HFF-Myc (cell line): Measurements from ENCODE around the gene CFAP46.

ENCODE experiments used
- DNase-seq: peaks from one replicate; pipeline ENCODE4 v3.0.0-alpha.2; 2011; ENCODE audit warnings: low read depth; ENCODE audit errors: extremely low read depth
- H3K4me3 ChIP-seq: replicated peaks from 2 replicates; pipeline ENCODE4 v1.5.1; 2011; ENCODE audit warnings: low read depth, mild to moderate bottlenecking, control low read depth, low read length
- CTCF ChIP-seq: IDR thresholded peaks from 2 replicates; pipeline ENCODE4 v1.5.1; 2012; ENCODE audit warnings: mild to moderate bottlenecking, low read depth, low read length, control low read depth; ENCODE audit errors: missing control alignments

The CFAP46 gene

DNA sequence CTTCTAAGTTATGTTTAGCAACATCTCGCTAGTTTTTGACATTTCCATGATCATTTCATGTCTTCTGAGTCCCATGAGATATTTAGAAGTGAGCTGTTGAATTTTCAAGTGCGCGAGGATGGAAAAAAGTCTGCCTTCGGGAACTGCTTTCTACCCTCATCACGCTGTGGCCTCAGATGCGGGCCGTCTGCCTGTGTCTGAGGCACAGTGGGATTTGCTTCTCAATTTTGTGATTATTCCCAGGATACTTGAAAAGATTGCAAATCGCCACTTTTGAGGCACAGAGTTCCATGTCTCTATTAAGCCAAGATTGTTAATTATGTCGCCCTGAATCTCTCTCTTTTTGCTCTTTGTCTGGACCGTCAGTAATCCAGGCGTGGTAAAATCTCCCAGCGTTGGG is 125.7 kb downstream of the CFAP46 start:
- DNase-seq, result no peak
- no peak overlapping the region for H3K4me3 ChIP-seq
- no peak for TF ChIP-seq CTCF

- no peak overlapping the region for H3K4me3 ChIP-seq
- no peak for DNase-seq
- no peak for TF ChIP-seq CTCF
Measured at GRCh38 chr10:132815168-132815857, 127.1 kb downstream of the CFAP46 start.

- no peak for DNase-seq
- no peak for TF ChIP-seq CTCF
- H3K4me3 ChIP-seq, result no peak overlapping the region
Measured at GRCh38 chr10:132814469-132814856, 127.9 kb downstream of the CFAP46 start.

DNA sequence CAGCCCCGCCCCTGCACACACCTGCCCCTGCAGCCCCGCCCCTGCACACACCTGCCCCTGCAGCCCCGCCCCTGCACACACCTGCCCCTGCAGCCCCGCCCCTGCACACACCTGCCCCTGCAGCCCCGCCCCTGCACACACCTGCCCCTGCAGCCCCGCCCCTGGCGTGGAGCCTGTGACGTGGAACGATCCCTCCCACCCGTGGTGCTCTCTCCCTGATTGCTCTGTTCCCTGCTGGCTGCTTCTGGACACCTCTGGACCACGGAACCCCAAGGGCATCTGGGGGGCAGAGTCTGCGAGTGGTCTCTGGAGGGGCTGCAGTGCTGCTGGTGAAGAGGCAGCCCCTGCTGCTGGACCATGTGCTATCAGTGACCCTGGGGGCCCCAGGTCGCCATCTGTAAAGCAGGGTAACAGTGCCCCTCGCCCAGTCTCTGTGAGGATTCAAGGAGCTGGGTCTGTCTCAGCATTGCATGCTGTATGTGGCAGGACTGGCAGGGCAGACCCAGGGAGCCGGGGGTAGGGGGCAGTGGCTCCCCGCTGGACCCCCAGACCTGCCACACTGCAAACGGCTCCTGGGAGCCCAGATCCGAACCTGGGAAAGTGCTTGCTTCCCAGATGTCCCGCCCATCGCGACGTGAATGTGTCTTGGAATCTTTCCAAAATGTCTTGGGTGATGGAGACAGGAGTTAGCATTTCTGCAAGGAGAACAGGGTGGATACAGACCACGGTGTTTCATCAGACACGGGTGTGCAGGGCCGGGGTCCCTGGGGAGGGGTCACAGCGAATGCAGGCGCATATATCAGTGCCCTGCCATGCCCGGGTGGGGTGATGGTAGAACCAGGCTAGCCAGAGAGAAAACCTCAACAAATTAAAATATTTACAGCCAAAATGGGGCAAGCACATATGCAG is 128.6 kb downstream of the CFAP46 start:
- no peak overlapping the region for H3K4me3 ChIP-seq
- no peak for TF ChIP-seq CTCF
- no peak for DNase-seq

GRCh38 chr10:132813001-132813401 is 129.4 kb downstream of the CFAP46 start:
- TF ChIP-seq CTCF, result no peak
- H3K4me3 ChIP-seq, result no peak overlapping the region
- no peak for DNase-seq

DNA sequence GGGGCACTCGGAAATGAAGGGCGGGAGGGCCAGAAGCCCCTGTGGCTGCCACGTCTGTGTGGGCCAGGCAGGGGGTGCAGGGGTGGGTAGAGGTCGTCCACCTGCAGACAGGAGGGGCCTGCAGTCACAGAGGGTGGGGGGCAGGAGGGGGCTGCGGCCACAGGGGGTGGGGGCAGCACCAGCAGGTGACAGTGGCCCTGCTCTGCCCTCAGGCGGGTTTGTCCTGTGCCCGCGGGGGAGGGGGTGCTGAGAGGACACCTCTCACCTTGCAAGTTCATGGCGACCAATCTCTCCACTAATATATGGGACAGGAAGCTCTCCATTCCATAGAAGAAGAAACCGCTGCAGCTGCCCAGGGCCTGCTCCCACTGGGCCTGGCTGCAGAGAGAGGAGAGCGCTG is 129.8 kb downstream of the CFAP46 start:
- DNase-seq, result no peak
- H3K4me3 ChIP-seq, result no peak overlapping the region
- no peak for TF ChIP-seq CTCF
